ENCODE results near the gene HNF1A. TPM values are rescaled to one million over a fixed set of nuclear protein-coding genes. Genes with fewer than 3 reads are reported as not detected.

HNF1A gene
- polyA plus RNA-seq, 10 donors, result 0.05 TPM; not detected in 9

GRCh38 chr12:120959111-120959878 lies 19.0 kb upstream of the HNF1A start:
- no peak for DNase-seq

- no peak for DNase-seq
Observed at GRCh38 chr12:120960657-120961056, 17.7 kb upstream of the HNF1A start.

- DNase-seq, result peak in 1 of 3 donors; percentile 49
Observed at GRCh38 chr12:120961604-120962531, 16.5 kb upstream of the HNF1A start.

- DNase-seq, result no peak
Observed at GRCh38 chr12:120962532-120963020, 15.8 kb upstream of the HNF1A start.

- no peak for DNase-seq
Observed at GRCh38 chr12:120964298-120964697, 14.0 kb upstream of the HNF1A start.

GRCh38 chr12:120965534-120966091 lies 12.7 kb upstream of the HNF1A start:
- no peak for DNase-seq

GRCh38 chr12:120970310-120970709 lies 8.0 kb upstream of the HNF1A start:
- peak in 1 of 3 donors; percentile 10 for DNase-seq

GRCh38 chr12:120971299-120972180 lies 6.8 kb upstream of the HNF1A start:
- peak; percentile 41 to 76 (median 49) for DNase-seq

- no peak for DNase-seq
Observed at GRCh38 chr12:120972870-120973543, 5.3 kb upstream of the HNF1A start.

- DNase-seq, result no peak
Observed at GRCh38 chr12:120977531-120978295, 630 bp upstream of the HNF1A start.

GRCh38 chr12:120979220-120979861 lies 998 bp downstream of the HNF1A start:
- no peak for DNase-seq

GRCh38 chr12:120979862-120980696 lies 1.7 kb downstream of the HNF1A start:
- DNase-seq, result no peak

- no peak for DNase-seq
Observed at GRCh38 chr12:120980800-120981368, 2.5 kb downstream of the HNF1A start.

- DNase-seq, result no peak
Observed at GRCh38 chr12:120981407-120981941, 3.1 kb downstream of the HNF1A start.

- no peak for DNase-seq
Observed at GRCh38 chr12:120982659-120983058, 4.3 kb downstream of the HNF1A start.

GRCh38 chr12:120983759-120984158 lies 5.4 kb downstream of the HNF1A start:
- DNase-seq, result no peak

GRCh38 chr12:120984351-120984898 lies 6.1 kb downstream of the HNF1A start:
- no peak for DNase-seq
